NCI-H748 (cell line): ENCODE measurements around the gene RPEL1.

ENCODE experiments used
- DNase-seq: peaks from one replicate; lab custom pipeline; 2025; ENCODE audit not compliant: unreplicated experiment; lab: John Stamatoyannopoulos, UW

The RPEL1 gene

GRCh38 chr10:103278537-103278823 is 32.8 kb downstream of the RPEL1 start:
- peak; percentile 30 for DNase-seq

- peak; percentile 37 for DNase-seq
These were observed 33.2 kb downstream of the RPEL1 start for GRCh38 chr10:103278862-103279298.

GRCh38 chr10:103280031-103280430 is 34.3 kb downstream of the RPEL1 start:
- peak; percentile 9 for DNase-seq

DNA sequence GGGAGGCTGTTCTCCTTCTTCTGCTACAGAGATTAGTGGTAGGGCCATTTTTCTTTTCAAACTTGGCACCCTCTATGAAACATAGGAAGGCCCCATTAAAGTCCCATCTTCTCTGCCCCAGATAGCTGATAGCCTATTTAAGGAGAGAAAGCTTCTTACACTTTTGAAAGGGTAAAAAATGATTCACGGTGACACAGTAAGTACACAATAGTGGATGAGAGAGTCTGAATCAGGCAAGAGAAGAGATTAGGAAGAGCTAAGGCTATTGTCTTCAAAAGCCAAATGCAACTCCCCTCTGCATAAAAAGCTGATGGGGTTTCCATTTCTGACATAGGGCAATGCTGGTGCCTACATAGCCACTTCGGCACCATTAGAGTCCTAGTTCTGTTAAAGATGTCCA is 34.8 kb downstream of the RPEL1 start:
- no peak for DNase-seq

GRCh38 chr10:103281753-103282152 is 36.1 kb downstream of the RPEL1 start:
- DNase-seq: peak; percentile 89

DNA sequence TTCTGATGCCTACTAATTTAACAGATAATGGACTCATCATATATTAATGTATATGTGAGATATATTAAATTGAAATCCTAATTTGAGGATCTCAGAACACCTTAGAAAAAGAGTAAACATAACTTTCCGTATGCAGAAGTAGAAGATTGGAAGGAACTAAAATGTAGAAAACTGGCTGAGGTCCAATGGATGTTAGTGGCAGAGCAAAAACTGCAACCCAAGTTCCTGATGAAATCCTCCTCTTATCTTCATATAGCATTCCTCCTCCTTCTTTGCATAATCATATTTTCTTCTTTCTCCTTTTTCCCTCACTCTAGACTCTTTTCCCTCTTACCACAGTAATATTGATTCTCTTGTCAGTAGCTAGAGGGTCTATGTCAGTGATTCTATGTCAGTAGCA is 37.3 kb downstream of the RPEL1 start:
- DNase-seq: no peak

GRCh38 chr10:103284170-103284569 is 38.5 kb downstream of the RPEL1 start:
- DNase-seq: no peak

GRCh38 chr10:103287992-103288391 is 42.3 kb downstream of the RPEL1 start:
- no peak for DNase-seq

DNA sequence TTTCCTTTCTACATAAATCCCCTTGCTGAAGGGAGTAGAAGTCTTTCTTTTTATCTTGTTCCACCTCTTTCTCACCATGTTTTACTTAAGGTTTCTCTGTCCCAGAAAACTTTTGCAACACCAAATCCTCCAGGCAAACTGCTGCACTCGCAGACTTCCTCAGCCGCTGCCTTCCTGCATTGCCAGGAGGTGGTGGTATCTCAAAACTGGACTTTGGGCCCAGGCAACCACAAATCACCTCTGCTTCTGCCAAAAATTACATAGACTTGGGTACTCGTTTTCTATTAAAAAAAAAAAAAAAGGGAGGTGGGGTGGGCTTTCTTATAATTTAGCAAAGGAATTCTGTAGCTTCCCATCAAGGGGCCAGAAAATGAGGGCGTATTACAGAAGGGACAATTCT is 45.9 kb downstream of the RPEL1 start:
- DNase-seq: no peak

DNA sequence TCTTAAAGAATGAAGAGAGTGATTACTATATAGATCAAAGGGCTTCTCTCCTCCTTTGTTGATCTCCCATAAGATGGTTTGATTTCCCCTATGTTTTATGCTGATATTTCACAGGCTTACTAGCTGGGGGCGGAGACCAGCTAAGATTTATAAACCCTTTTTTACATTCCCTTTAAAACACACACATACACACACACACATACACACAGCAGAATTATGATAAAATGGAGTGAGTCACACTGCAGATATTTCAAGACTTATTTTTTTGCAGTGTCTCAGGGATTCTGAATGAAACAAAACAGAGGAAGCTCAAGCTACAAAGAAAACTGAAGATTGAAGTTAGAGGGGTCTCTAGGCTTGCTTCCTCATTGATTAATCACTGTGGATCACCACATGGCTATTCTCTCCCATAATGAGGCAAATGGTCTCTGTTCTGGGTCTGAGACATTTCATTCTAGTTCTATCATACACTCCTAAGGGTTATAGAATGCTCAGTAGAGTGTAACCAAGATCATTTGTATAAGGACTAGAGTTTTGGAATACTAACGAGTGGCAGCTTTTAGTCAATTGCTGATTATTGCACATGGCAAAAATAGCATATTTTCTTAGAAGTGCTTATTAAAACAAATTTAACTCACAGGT is 49.8 kb downstream of the RPEL1 start:
- no peak for DNase-seq
